Kidney glomerular epithelial cell (primary cell): ENCODE data around the gene ACAP2.
"Not testable (repeated sequence)": the region's sequence is repeated elsewhere in the genome, so short reads cannot be mapped to it uniquely, and the experiment has no call there.

Source experiments
- DNase-seq: peaks from one replicate; lab custom pipeline; 2025; lab: John Stamatoyannopoulos, UW

Gene ACAP2

GRCh38 chr3:195385526-195385925 lies 57.3 kb downstream of the ACAP2 start:
- peak; percentile 28 for DNase-seq

- no peak for DNase-seq
These were observed 57.9 kb downstream of the ACAP2 start for GRCh38 chr3:195384952-195385351.

GRCh38 chr3:195372220-195372619 lies 70.6 kb downstream of the ACAP2 start:
- DNase-seq = no peak

GRCh38 chr3:195366200-195366925 lies 76.5 kb downstream of the ACAP2 start:
- DNase-seq = no peak

GRCh38 chr3:195365371-195365770 lies 77.4 kb downstream of the ACAP2 start:
- no peak for DNase-seq

- DNase-seq = not testable (repeated sequence)
These were observed 85.0 kb downstream of the ACAP2 start for GRCh38 chr3:195357797-195358196.

GRCh38 chr3:195356151-195357086 lies 86.4 kb downstream of the ACAP2 start:
- no peak for DNase-seq

GRCh38 chr3:195354009-195354408 lies 88.8 kb downstream of the ACAP2 start:
- not testable (repeated sequence) for DNase-seq

GRCh38 chr3:195352895-195353488 lies 89.8 kb downstream of the ACAP2 start:
- DNase-seq = peak; percentile 46

- no peak for DNase-seq
These were observed 94.2 kb downstream of the ACAP2 start for GRCh38 chr3:195348426-195349115.

GRCh38 chr3:195337747-195338146 lies 105.1 kb downstream of the ACAP2 start:
- DNase-seq = no peak

GRCh38 chr3:195334967-195335366 lies 107.9 kb downstream of the ACAP2 start:
- DNase-seq = no peak

- no peak for DNase-seq
These were observed 123.8 kb downstream of the ACAP2 start for GRCh38 chr3:195319060-195319459.

GRCh38 chr3:195312714-195313113 lies 130.1 kb downstream of the ACAP2 start:
- DNase-seq = no peak

- DNase-seq = no peak
These were observed 135.1 kb downstream of the ACAP2 start for GRCh38 chr3:195307711-195308110.

GRCh38 chr3:195306369-195306768 lies 136.5 kb downstream of the ACAP2 start:
- DNase-seq = no peak

GRCh38 chr3:195302431-195302830 lies 140.4 kb downstream of the ACAP2 start:
- DNase-seq = no peak

GRCh38 chr3:195297446-195297845 lies 145.4 kb downstream of the ACAP2 start:
- no peak for DNase-seq

GRCh38 chr3:195296662-195297061 lies 146.2 kb downstream of the ACAP2 start:
- no peak for DNase-seq

- DNase-seq = no peak
These were observed 151.7 kb downstream of the ACAP2 start for GRCh38 chr3:195291121-195291520.

- not testable (repeated sequence) for DNase-seq
These were observed 152.2 kb downstream of the ACAP2 start for GRCh38 chr3:195290643-195291042.
